SK-N-SH (cell line): ENCODE data around the gene TBC1D16.

ENCODE experiments used
- CHD2 ChIP-seq: fragments of 150-350 bp; IDR thresholded peaks from 2 replicates; pipeline ENCODE4 v1.6.1; 2018; ENCODE audit warnings: low read length; ENCODE audit not compliant: partially characterized antibody
- CTCF ChIP-seq: fragments of 200-600 bp; sonication (generic); IDR thresholded peaks from 2 replicates; pipeline ENCODE4 v1.6.1; 2017; ENCODE audit warnings: antibody characterized with exemption, mild to moderate bottlenecking, moderate library complexity
- ELF1 ChIP-seq: IDR thresholded peaks from 2 replicates; pipeline ENCODE4 v1.4.0; 2012
- EZH2phosphoT487 ChIP-seq: fragments of 200-600 bp; sonication (generic); IDR thresholded peaks from 2 replicates; pipeline ENCODE4 v1.6.1; 2017; ENCODE audit warnings: low read depth, mixed run types, mild to moderate bottlenecking, antibody characterized with exemption, moderate library complexity, borderline replicate concordance
- IRF3 ChIP-seq: fragments of 150-350 bp; IDR thresholded peaks from 2 replicates; pipeline ENCODE4 v1.6.1; 2016; ENCODE audit warnings: mild to moderate bottlenecking, low read depth, low read length
- MXI1 ChIP-seq: IDR thresholded peaks from 2 replicates; pipeline ENCODE4 v1.6.1; 2012; ENCODE audit warnings: mild to moderate bottlenecking, low read depth, low read length, improper control_type of control experiment
- PBX3 ChIP-seq: IDR thresholded peaks from 2 replicates; pipeline ENCODE4; 2012
- POLR2AphosphoS5 ChIP-seq: IDR thresholded peaks from 2 replicates; pipeline ENCODE4 v1.6.1; 2012; ENCODE audit warnings: low read depth, low read length
- RFX5 ChIP-seq: IDR thresholded peaks from 2 replicates; pipeline ENCODE4 v1.6.1; 2012; ENCODE audit warnings: mild to moderate bottlenecking, improper control_type of control experiment, low read length
- RXRA ChIP-seq: IDR thresholded peaks from 2 replicates; pipeline ENCODE4 v1.4.0; 2012; ENCODE audit warnings: low read depth, mild to moderate bottlenecking, borderline replicate concordance
- TAF1 ChIP-seq: IDR thresholded peaks from 2 replicates; pipeline ENCODE4 v1.6.1; 2012; ENCODE audit warnings: low read depth, mild to moderate bottlenecking, low read length, moderate library complexity, borderline replicate concordance
- USF2 ChIP-seq: fragments of 150-350 bp; IDR thresholded peaks from 2 replicates; pipeline ENCODE4 v1.6.1; 2017; ENCODE audit warnings: antibody characterized with exemption, low read length, low read depth, borderline replicate concordance
- YY1 ChIP-seq: IDR thresholded peaks from 2 replicates; pipeline ENCODE4 v1.4.0; 2012; ENCODE audit warnings: low read depth, mild to moderate bottlenecking

- TF ChIP-seq CTCF (no peak), PBX3 (no peak), RXRA (no peak), RFX5 (no peak), CHD2 (no peak), POLR2AphosphoS5 (no peak), MXI1 (no peak), USF2 (no peak), TAF1 (no peak), IRF3 (no peak), YY1 (no peak), EZH2phosphoT487 (no peak), ELF1 (no peak)
Measured at GRCh38 chr17:79989106-79989835, 46.4 kb downstream of the TBC1D16 start.
